Testis (tissue), 3 donors: Measurements from ENCODE around the gene PIR. TPM values are rescaled to one million over a fixed set of nuclear protein-coding genes. Genes with fewer than 3 reads are reported as not detected.
A peak's percentile ranks its signal among the peaks of the same experiment; 100 is the strongest.

Source experiments
- DNase-seq: peaks from one replicate; pipeline ENCODE4 v3.0.0-alpha.2; 2019
- H3K27ac ChIP-seq, 2 donors: fragments of 200-600 bp; sonication (generic); one replicate each; pipeline ENCODE4 v1.5.1; 2019
- H3K27me3 ChIP-seq: fragments of 200-600 bp; sonication (generic); one replicate; pipeline ENCODE4 v1.5.1; 2019
- H3K36me3 ChIP-seq: fragments of 200-600 bp; sonication (generic); one replicate; pipeline ENCODE4 v1.5.1; 2017; ENCODE audit warnings: low read depth; ENCODE audit errors: missing control alignments
- H3K4me1 ChIP-seq: fragments of 200-600 bp; sonication (generic); one replicate; pipeline ENCODE4 v1.5.1; 2019
- H3K4me3 ChIP-seq, 2 donors: fragments of 200-600 bp; sonication (generic); one replicate each; pipeline ENCODE4 v1.5.1; 2017 to 2019
- H3K9me3 ChIP-seq: fragments of 200-600 bp; sonication (generic); one replicate; pipeline ENCODE4 v1.5.1; 2017
- POLR2A ChIP-seq: fragments of 450-650 bp; IDR thresholded peaks from one replicate; pipeline ENCODE4 v1.6.1; 2017; ENCODE audit warnings: antibody characterized with exemption, mild to moderate bottlenecking, moderate library complexity
- WGBS, 2 donors: methylation state at CpG; one replicate each; pipeline ENCODE4 v1.1.5; 2018; 5-methylcytosine and 5-hydroxymethylcytosine counted together
- intact Hi-C: fragments of 100-400 bp; cut with DNase I; formaldehyde crosslinking; loops from one replicate; pipeline ENCODE4 v1.15.1; 2023; ENCODE audit warnings: low total_unique reads
- polyA plus RNA-seq: library from polyadenylated mRNA; stranded (reverse); fragments of 350-450 nt; fragmentation: Illumina TruSeq; extraction: RNeasy Lipid Tissue Mini Kit (QIAGEN cat#74804); gene quantifications from one replicate; pipeline ENCODE4 v1.2.3, GENCODE V29; 2014; ENCODE audit warnings: low read depth, low replicate concordance; ENCODE audit not compliant: insufficient read depth
- total RNA-seq, 2 donors: library from RNA; depleted of rRNA; stranded (reverse); fragments of >200 nt; gene quantifications; one replicate each; pipeline ENCODE4 v1.2.3, GENCODE V29; 2016
- TF ChIP-seq, protein P1 (sequence below), 3 experiments: fragments of 450-650 bp in 2 of 3; fragments of 200-600 bp in 1 of 3; sonication (generic) in 1 of 3; IDR thresholded peaks; one replicate each; pipeline ENCODE4 v1.5.1; 2016 to 2019; ENCODE audit warnings: antibody characterized with exemption in 3 of 3, mild to moderate bottlenecking in 2 of 3, moderate library complexity in 1 of 3

PIR gene
- total and polyA plus RNA-seq, 3 donors from 2014 or later: 9.7 to 11.0 (median 10.3) TPM

- Histone ChIP-seq H3K27me3 (no peaks in the 10 kb centered on the region), H3K27ac (no peak overlapping the region), H3K9me3 (no peaks in the 10 kb centered on the region), H3K4me3 (no peak overlapping the region), H3K36me3 (no peaks in the 10 kb centered on the region), H3K4me1 (no peaks in the 10 kb centered on the region)
- WGBS, 2 donors: 91 to 95% methylated on average over 1 of the region's 1 CpG
- TF ChIP-seq, protein P1, sequence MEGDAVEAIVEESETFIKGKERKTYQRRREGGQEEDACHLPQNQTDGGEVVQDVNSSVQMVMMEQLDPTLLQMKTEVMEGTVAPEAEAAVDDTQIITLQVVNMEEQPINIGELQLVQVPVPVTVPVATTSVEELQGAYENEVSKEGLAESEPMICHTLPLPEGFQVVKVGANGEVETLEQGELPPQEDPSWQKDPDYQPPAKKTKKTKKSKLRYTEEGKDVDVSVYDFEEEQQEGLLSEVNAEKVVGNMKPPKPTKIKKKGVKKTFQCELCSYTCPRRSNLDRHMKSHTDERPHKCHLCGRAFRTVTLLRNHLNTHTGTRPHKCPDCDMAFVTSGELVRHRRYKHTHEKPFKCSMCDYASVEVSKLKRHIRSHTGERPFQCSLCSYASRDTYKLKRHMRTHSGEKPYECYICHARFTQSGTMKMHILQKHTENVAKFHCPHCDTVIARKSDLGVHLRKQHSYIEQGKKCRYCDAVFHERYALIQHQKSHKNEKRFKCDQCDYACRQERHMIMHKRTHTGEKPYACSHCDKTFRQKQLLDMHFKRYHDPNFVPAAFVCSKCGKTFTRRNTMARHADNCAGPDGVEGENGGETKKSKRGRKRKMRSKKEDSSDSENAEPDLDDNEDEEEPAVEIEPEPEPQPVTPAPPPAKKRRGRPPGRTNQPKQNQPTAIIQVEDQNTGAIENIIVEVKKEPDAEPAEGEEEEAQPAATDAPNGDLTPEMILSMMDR (IDR thresholded peaks at IDR 0.05): no peak
- TF ChIP-seq POLR2A: no peak
- no peak for DNase-seq
- intact Hi-C loops: no loop called here
Observed at GRCh38 chrX:15504661-15505060, 11.5 kb upstream of the PIR start.

GRCh38 chrX:15501506-15501905 is 8.4 kb upstream of the PIR start:
- Histone ChIP-seq H3K36me3 (no peaks in the 10 kb centered on the region), H3K4me3 (no peak overlapping the region), H3K27me3 (no peaks in the 10 kb centered on the region), H3K27ac (no peak overlapping the region), H3K9me3 (no peaks in the 10 kb centered on the region), H3K4me1 (no peaks in the 10 kb centered on the region)
- DNase-seq: no peak
- 89 to 92% methylated on average over 6 to 9 of the region's 9 CpGs for WGBS, 2 donors
- intact Hi-C loops: no loop called here
- TF ChIP-seq POLR2A: no peak
- TF ChIP-seq, protein P1 (IDR thresholded peaks at IDR 0.05): no peak

DNA sequence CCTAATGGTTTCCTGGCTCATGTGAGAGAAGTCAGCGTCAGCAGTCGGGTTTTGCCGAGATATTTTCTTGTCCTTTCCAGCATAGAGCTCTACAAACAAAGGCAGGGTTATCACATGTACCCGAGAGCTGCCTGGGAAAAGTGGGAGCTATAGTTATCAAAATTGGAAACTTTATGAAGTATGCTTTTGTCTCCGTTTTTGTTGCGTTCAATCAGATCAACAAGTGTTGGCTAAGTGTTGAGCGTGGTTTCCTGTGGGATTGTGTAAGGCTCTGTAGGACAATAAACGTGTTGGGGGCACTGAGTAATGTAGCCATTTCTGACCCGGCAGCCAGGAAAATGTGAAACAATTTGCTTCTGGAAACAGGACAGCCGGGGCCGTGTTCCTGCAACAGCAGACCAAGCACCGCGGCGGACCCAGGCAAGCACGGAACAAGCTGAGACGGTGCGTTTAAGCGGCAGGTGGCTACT is 7.4 kb upstream of the PIR start, which contains the start of gene BMX:
TSS of gene BMX (plus strand) at position 311 of the 470 bp plus-strand sequence. CDS start 7,547 bp downstream, outside the sequence.
- WGBS, 2 donors: 54 to 65% methylated on average over 5 to 18 of the region's 18 CpGs
- TF ChIP-seq, protein P1 (IDR thresholded peaks at IDR 0.05): no peak
- no peak for TF ChIP-seq POLR2A
- intact Hi-C loops: no loop called here

DNA sequence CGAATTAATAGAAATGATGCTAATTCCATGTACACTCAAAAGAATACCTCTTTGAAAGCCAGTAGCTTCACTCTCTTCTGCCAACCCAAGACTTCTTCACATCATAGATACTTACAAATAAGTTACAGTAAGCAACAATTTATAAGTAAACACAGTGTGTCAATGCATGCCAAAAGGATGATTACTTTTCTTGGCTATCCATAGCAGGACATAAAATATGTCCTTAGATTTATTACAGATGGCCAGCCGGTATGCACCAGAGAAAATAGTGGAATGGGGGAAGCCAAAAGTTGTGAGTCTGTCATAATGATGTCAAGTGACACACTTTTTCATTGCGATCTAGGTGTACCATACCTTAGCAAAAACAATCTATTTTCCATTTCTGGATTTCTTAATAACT is 6.8 kb upstream of the PIR start:
- no peak for DNase-seq
- no peak for TF ChIP-seq POLR2A
- TF ChIP-seq, protein P1 (IDR thresholded peaks at IDR 0.05): no peak
- Histone ChIP-seq H3K27ac (no peak overlapping the region), H3K9me3 (no peaks in the 10 kb centered on the region), H3K27me3 (no peaks in the 10 kb centered on the region), H3K4me1 (no peaks in the 10 kb centered on the region), H3K4me3 (no peak overlapping the region), H3K36me3 (no peaks in the 10 kb centered on the region)
- WGBS, 2 donors: 80 to 84% methylated on average over 3 of the region's 3 CpGs
- intact Hi-C loops: no loop called here

More for the DNA sequence above, 7.4 kb upstream of the PIR start, which contains the start of gene BMX:
- peak; percentile 19 for DNase-seq
- H3K4me1 ChIP-seq: no peaks in the 10 kb centered on the region
- no peaks in the 10 kb centered on the region for H3K36me3 ChIP-seq
- H3K27ac ChIP-seq: no peak within 1 kb of the TSS
- H3K27me3 ChIP-seq: no peaks in the 10 kb centered on the region
- no peak within 1 kb of the TSS for H3K4me3 ChIP-seq
- H3K9me3 ChIP-seq: no peaks in the 10 kb centered on the region

DNA sequence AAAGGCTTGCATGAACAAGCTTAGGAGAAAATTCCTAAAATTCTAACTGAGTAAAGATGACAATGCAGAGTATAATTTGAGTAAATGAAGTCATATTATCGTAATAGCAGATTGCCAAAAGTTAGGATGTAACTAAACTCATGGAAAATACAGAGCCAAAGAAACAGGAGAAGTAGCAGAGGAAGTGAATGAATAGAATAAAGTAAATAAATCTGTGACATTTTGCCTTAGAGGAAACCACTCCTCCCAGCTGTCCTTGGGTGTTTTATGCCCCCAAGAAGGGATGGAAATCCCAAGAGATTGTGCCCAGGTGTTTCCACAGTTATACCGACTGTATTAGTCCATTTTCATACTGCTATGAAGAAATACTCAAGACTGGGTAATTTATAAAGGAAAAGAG is 5.6 kb upstream of the PIR start:
- Histone ChIP-seq H3K4me3 (no peak overlapping the region), H3K4me1 (no peaks in the 10 kb centered on the region), H3K27me3 (no peaks in the 10 kb centered on the region), H3K27ac (no peak overlapping the region), H3K9me3 (no peaks in the 10 kb centered on the region), H3K36me3 (no peaks in the 10 kb centered on the region)
- DNase-seq: no peak
- 84 to 87% methylated on average over 2 of the region's 2 CpGs for WGBS, 2 donors
- intact Hi-C loops: no loop called here
- TF ChIP-seq, protein P1 (IDR thresholded peaks at IDR 0.05): no peak
- no peak for TF ChIP-seq POLR2A
